Activated CD4-positive, CD25-positive, alpha-beta regulatory T cell treated with anti-CD3 and anti-CD28 coated beads, Interleukin-2, amount 50 U/mL, for 24 hours (primary cell): ENCODE measurements around the gene MUL1.
"Not testable (repeated sequence)": the region's sequence is repeated elsewhere in the genome, so short reads cannot be mapped to it uniquely, and the experiment has no call there.

Source experiments
- ATAC-seq, 2 donors: fragments of 150-1000 bp; cut with Tn5 transposase; one replicate each; pipeline ENCODE4 v1.10.0; 2021; ENCODE audit warnings: mild to moderate bottlenecking in 1 of 2, moderate library complexity in 1 of 2

Gene MUL1

GRCh38 chr1:20507564-20508410 is at the start of gene MUL1:
TSS of gene MUL1 (minus strand) at chr1:20508151. CDS start at chr1:20508024, 127 bp downstream.
- ATAC-seq: peak; percentile 94 to 97

- ATAC-seq: no peak
Observed at GRCh38 chr1:20555758-20556120, 47.8 kb upstream of the MUL1 start.

GRCh38 chr1:20555025-20555757 is 47.2 kb upstream of the MUL1 start:
- ATAC-seq: no peak

- ATAC-seq: no peak
Observed at GRCh38 chr1:20552728-20553445, 44.9 kb upstream of the MUL1 start.

GRCh38 chr1:20551945-20552727 is 44.2 kb upstream of the MUL1 start, which contains the start of gene FAM43B:
TSS of gene FAM43B (plus strand) at chr1:20552573. CDS start at chr1:20552974, 401 bp downstream.
- no peak for ATAC-seq

- no peak for ATAC-seq
Observed at GRCh38 chr1:20551161-20551560, 43.2 kb upstream of the MUL1 start.

GRCh38 chr1:20546637-20547036 is 38.7 kb upstream of the MUL1 start:
- no peak for ATAC-seq

GRCh38 chr1:20540281-20540680 is 32.3 kb upstream of the MUL1 start:
- no peak for ATAC-seq

GRCh38 chr1:20538760-20539551 is 31.0 kb upstream of the MUL1 start:
- ATAC-seq: no peak

GRCh38 chr1:20538227-20538626 is 30.3 kb upstream of the MUL1 start:
- no peak for ATAC-seq

GRCh38 chr1:20534659-20535417 is 26.9 kb upstream of the MUL1 start:
- ATAC-seq: no peak

- no peak for ATAC-seq
Observed at GRCh38 chr1:20533635-20534034, 25.7 kb upstream of the MUL1 start.

- ATAC-seq: no peak
Observed at GRCh38 chr1:20530901-20531300, 22.9 kb upstream of the MUL1 start.

GRCh38 chr1:20530306-20530705 is 22.4 kb upstream of the MUL1 start:
- no peak for ATAC-seq

GRCh38 chr1:20528221-20528620 is 20.3 kb upstream of the MUL1 start:
- ATAC-seq: no peak

- no peak for ATAC-seq
Observed at GRCh38 chr1:20526267-20526666, 18.3 kb upstream of the MUL1 start.

GRCh38 chr1:20521960-20522861 is 14.3 kb upstream of the MUL1 start:
- peak in 1 of 2 donors; percentile 21 for ATAC-seq

GRCh38 chr1:20519609-20520262 is 11.8 kb upstream of the MUL1 start:
- ATAC-seq: not testable (repeated sequence)
